Dermis microvascular lymphatic vessel endothelial cell (primary cell): ENCODE data around the gene KAT6B. TPM values are rescaled to one million over a fixed set of nuclear protein-coding genes. Genes with fewer than 3 reads are reported as not detected.

Experiments used
- DNase-seq, 2 donors: peaks; one replicate each; pipeline versions ENCODE4 v3.0.0 to v3.0.0-alpha.2; 2010; ENCODE audit warnings: low read depth in 2 of 2
- total RNA-seq: library from RNA; depleted of rRNA; stranded (reverse); fragments of >200 nt; gene quantifications from 2 replicates; pipeline ENCODE4 v1.2.1, GENCODE V29; 2014

The KAT6B gene
- total RNA-seq, 1 donor from 2014 or later = 10.8 TPM

GRCh38 chr10:74921744-74922143, 95.3 kb downstream of the KAT6B start:
- no peak for DNase-seq

- DNase-seq = no peak
These were observed 96.5 kb downstream of the KAT6B start for GRCh38 chr10:74922921-74923320.

GRCh38 chr10:74923556-74923955, 97.2 kb downstream of the KAT6B start:
- peak in 1 of 2 donors; percentile 19 for DNase-seq

- peak; percentile 84 to 89 for DNase-seq
These were observed 98.0 kb downstream of the KAT6B start for GRCh38 chr10:74924251-74924963.

- DNase-seq = no peak
These were observed 98.9 kb downstream of the KAT6B start for GRCh38 chr10:74925291-74925690.

GRCh38 chr10:74925708-74926107, 99.3 kb downstream of the KAT6B start:
- DNase-seq = no peak

GRCh38 chr10:74926791-74927585, 100.6 kb downstream of the KAT6B start:
- no peak for DNase-seq

- DNase-seq = peak in 1 of 2 donors; percentile 29
These were observed 101.3 kb downstream of the KAT6B start for GRCh38 chr10:74927701-74928100.

GRCh38 chr10:74928742-74929191, 102.4 kb downstream of the KAT6B start:
- DNase-seq = no peak

GRCh38 chr10:74929197-74929596, 102.8 kb downstream of the KAT6B start:
- DNase-seq = peak; percentile 15 to 48

- DNase-seq = no peak
These were observed 104.6 kb downstream of the KAT6B start for GRCh38 chr10:74930965-74931364.

GRCh38 chr10:74932648-74933047, 106.2 kb downstream of the KAT6B start:
- DNase-seq = no peak

GRCh38 chr10:74934100-74934812, 107.9 kb downstream of the KAT6B start:
- no peak for DNase-seq

GRCh38 chr10:74936577-74937265, 110.3 kb downstream of the KAT6B start:
- peak; percentile 12 to 51 for DNase-seq

GRCh38 chr10:74937266-74937856, 111.0 kb downstream of the KAT6B start:
- DNase-seq = no peak

- DNase-seq = no peak
These were observed 117.8 kb downstream of the KAT6B start for GRCh38 chr10:74944205-74944604.

- no peak for DNase-seq
These were observed 121.5 kb downstream of the KAT6B start for GRCh38 chr10:74947781-74948401.

GRCh38 chr10:74949034-74949832, 122.8 kb downstream of the KAT6B start:
- peak in 1 of 2 donors; percentile 39 for DNase-seq

GRCh38 chr10:74949843-74950765, 123.7 kb downstream of the KAT6B start:
- no peak for DNase-seq
